GM23338 (cell line): ENCODE measurements around the gene COL26A1. TPM values are rescaled to one million over a fixed set of nuclear protein-coding genes. Genes with fewer than 3 reads are reported as not detected.
"Not testable (repeated sequence)": the region's sequence is repeated elsewhere in the genome, so short reads cannot be mapped to it uniquely, and the experiment has no call there.

Experiments used
- ATAC-seq: fragments of 200-7000 bp; cut with Tn5 transposase; 3 replicates; pipeline ENCODE4 v1.9.1; 2020
- DNase-seq: peaks from one replicate; pipeline ENCODE4 v3.0.0-alpha.2; 2015; ENCODE audit warnings: low spot score
- H2AFZ ChIP-seq: fragments of 200-600 bp; sonication (generic); 2 replicates; pipeline ENCODE4 v1.8.0; 2016; ENCODE audit warnings: antibody characterized with exemption, mild to moderate bottlenecking, moderate library complexity
- H3F3A ChIP-seq: fragments of 200-600 bp; sonication (generic); replicated peaks from 2 replicates; pipeline ENCODE4 v1.8.0; 2017; ENCODE audit warnings: antibody characterized with exemption, mixed run types, low read depth
- H3K27ac ChIP-seq: fragments of 200-600 bp; sonication (generic); 2 replicates; pipeline ENCODE4 v1.6.1; 2016; ENCODE audit warnings: low read depth
- H3K27me3 ChIP-seq: fragments of 200-600 bp; sonication (generic); 2 replicates; pipeline ENCODE4 v1.8.0; 2016; ENCODE audit warnings: mild to moderate bottlenecking, mixed run types, moderate library complexity; ENCODE audit not compliant: insufficient read depth
- H3K36me3 ChIP-seq: fragments of 200-600 bp; sonication (generic); 2 replicates; pipeline ENCODE4 v1.8.0; 2016; ENCODE audit warnings: mild to moderate bottlenecking; ENCODE audit not compliant: insufficient read depth
- H3K4me1 ChIP-seq: fragments of 200-600 bp; sonication (generic); 2 replicates; pipeline ENCODE4 v1.8.0; 2016; ENCODE audit warnings: mild to moderate bottlenecking, moderate library complexity; ENCODE audit not compliant: insufficient read depth
- H3K4me2 ChIP-seq: fragments of 200-600 bp; sonication (generic); 2 replicates; pipeline ENCODE4 v1.7.1; 2017; ENCODE audit warnings: mixed run types
- H3K4me3 ChIP-seq: fragments of 200-600 bp; sonication (generic); 2 replicates; pipeline ENCODE4 v1.6.1; 2016; ENCODE audit warnings: mixed run types
- H3K79me2 ChIP-seq: fragments of 200-600 bp; sonication (generic); replicated peaks from 2 replicates; pipeline ENCODE4 v1.8.0; 2017; ENCODE audit warnings: mild to moderate bottlenecking; ENCODE audit not compliant: insufficient read depth
- H3K9me2 ChIP-seq: fragments of 200-600 bp; sonication (generic); 2 replicates; pipeline ENCODE4 v1.8.0; 2017; ENCODE audit not compliant: insufficient read depth
- H4K20me1 ChIP-seq: fragments of 200-600 bp; sonication (generic); replicated peaks from 2 replicates; pipeline ENCODE4 v1.8.0; 2017; ENCODE audit warnings: mild to moderate bottlenecking; ENCODE audit not compliant: insufficient read depth
- H3K27ac Mint-ChIP-seq: 2 replicates; pipeline ENCODE4 v1.8.0; 2020; ENCODE audit warnings: inconsistent platforms, mild to moderate bottlenecking, moderate library complexity, mixed read lengths
- H3K27me3 Mint-ChIP-seq: 3 replicates; pipeline ENCODE4 v1.8.0; 2022; ENCODE audit warnings: low read depth, mild to moderate bottlenecking, moderate library complexity, mixed read lengths, inconsistent platforms; ENCODE audit not compliant: insufficient read depth, poor library complexity
- H3K36me3 Mint-ChIP-seq: 3 replicates; pipeline ENCODE4 v1.8.0; 2021; ENCODE audit warnings: low read depth, mild to moderate bottlenecking, inconsistent platforms, moderate library complexity, mixed read lengths
- H3K4me1 Mint-ChIP-seq: 3 replicates; pipeline ENCODE4 v1.8.0; 2020; ENCODE audit warnings: mild to moderate bottlenecking, inconsistent platforms, mixed read lengths
- H3K4me3 Mint-ChIP-seq: 3 replicates; pipeline ENCODE4 v1.8.0; 2021; ENCODE audit warnings: moderate library complexity, mild to moderate bottlenecking, inconsistent platforms, mixed read lengths
- H3K9me3 Mint-ChIP-seq: 3 replicates; pipeline ENCODE4 v1.8.0; 2020; ENCODE audit warnings: moderate library complexity, mild to moderate bottlenecking, inconsistent platforms, mixed read lengths
- CREB1 ChIP-seq: fragments of 250-450 bp; sonication (Bioruptor Pico); IDR thresholded peaks from 2 replicates; pipeline ENCODE4 v1.5.0; 2020; ENCODE audit warnings: low read depth, mild to moderate bottlenecking, moderate library complexity
- CTCF ChIP-seq, 2 experiments: fragments of 200-600 bp in 1 of 2; sonication (generic) in 1 of 2; conservative IDR thresholded peaks; 2 replicates each; pipeline versions ENCODE4 v1.5.1 to v1.6.1; 2016 to 2017; ENCODE audit warnings: antibody characterized with exemption in 2 of 2, low read depth in 2 of 2, mild to moderate bottlenecking in 2 of 2, moderate library complexity in 1 of 2
- ETS1 ChIP-seq: IDR thresholded peaks from 2 replicates; pipeline ENCODE4 v1.6.1; 2016; ENCODE audit warnings: antibody characterized with exemption
- EZH2phosphoT487 ChIP-seq: fragments of 200-600 bp; sonication (generic); IDR thresholded peaks from one replicate; pipeline ENCODE4 v1.8.1; 2018; ENCODE audit warnings: antibody characterized with exemption; ENCODE audit not compliant: unreplicated experiment
- POLR2AphosphoS5 ChIP-seq: IDR thresholded peaks from 2 replicates; pipeline ENCODE4 v1.6.1; 2016; ENCODE audit warnings: antibody characterized with exemption, low read depth
- REST ChIP-seq: IDR thresholded peaks from one replicate; pipeline ENCODE4 v1.6.1; 2018; ENCODE audit warnings: antibody characterized with exemption; ENCODE audit not compliant: unreplicated experiment
- polyA plus RNA-seq: library from polyadenylated mRNA; unstranded; fragments of >200 nt; fragmentation: Nextera tagmentation; extraction: Ambion mirVana; gene quantifications from 2 replicates; pipeline ENCODE4 v1.2.1, GENCODE V29; 2016
- total RNA-seq: library from RNA; depleted of rRNA; stranded (reverse); fragments of >200 nt; shearing (Covaris generic); gene quantifications from 2 replicates; pipeline ENCODE4 v1.2.3, GENCODE V29; 2014

The COL26A1 gene
- total and polyA plus RNA-seq, 2 experiments from 2014 or later, result 17.8 to 55.0 TPM

GRCh38 chr7:101475691-101476090 lies 113.0 kb downstream of the COL26A1 start:
- not testable (repeated sequence) for H3K4me3 ChIP-seq, H3K27me3 Mint-ChIP-seq, ATAC-seq, H3K4me3 Mint-ChIP-seq, H2AFZ ChIP-seq, H3F3A ChIP-seq, H3K4me1 ChIP-seq, H3K4me2 ChIP-seq, DNase-seq, H3K36me3 ChIP-seq, H3K27me3 ChIP-seq, H3K27ac ChIP-seq, H3K27ac Mint-ChIP-seq, H3K9me2 ChIP-seq, H4K20me1 ChIP-seq, H3K79me2 ChIP-seq, H3K4me1 Mint-ChIP-seq
- H3K9me3 Mint-ChIP-seq, result peaks cover 16% of the 10 kb centered on the region; the same call in 2 of the 3 replicates
- H3K36me3 Mint-ChIP-seq, result peaks cover 14% of the 10 kb centered on the region

GRCh38 chr7:101479217-101479616 lies 116.5 kb downstream of the COL26A1 start:
- H3K27ac Mint-ChIP-seq, result no peak overlapping the region
- peaks cover 9% of the 10 kb centered on the region for H3K27me3 Mint-ChIP-seq

GRCh38 chr7:101486056-101486432 lies 123.4 kb downstream of the COL26A1 start:
- Histone ChIP-seq H3K4me2 (peak overlapping the region; percentile 68), H3K27ac (peak overlapping the region; percentile 62; the same call in 1 of the 2 replicates), H3K4me1 (peaks cover 14% of the 10 kb centered on the region), H3K4me3 (peak overlapping the region; percentile 31; the same call in 1 of the 2 replicates)
- not testable (repeated sequence) for ATAC-seq, H3K4me3 Mint-ChIP-seq, H3K27me3 Mint-ChIP-seq, DNase-seq, H3K27me3 ChIP-seq, H4K20me1 ChIP-seq, H2AFZ ChIP-seq, H3K36me3 Mint-ChIP-seq, H3K36me3 ChIP-seq, H3K9me2 ChIP-seq, H3K9me3 Mint-ChIP-seq, H3K79me2 ChIP-seq, H3F3A ChIP-seq
- peaks cover 29% of the 10 kb centered on the region for H3K4me1 Mint-ChIP-seq
- peak overlapping the region; percentile 78; the same call in 1 of the 2 replicates for H3K27ac Mint-ChIP-seq

More at GRCh38 chr7:101479217-101479616, 116.5 kb downstream of the COL26A1 start:
- TF ChIP-seq ETS1, result no peak
- Histone ChIP-seq H3K27ac (no peak overlapping the region), H2AFZ (no peak overlapping the region), H3K9me2 (no peaks in the 10 kb centered on the region), H3K4me3 (no peak overlapping the region), H3K4me1 (no peaks in the 10 kb centered on the region), H3K79me2 (no peaks in the 10 kb centered on the region; the same call in 1 of the 2 replicates), H3K36me3 (no peaks in the 10 kb centered on the region), H4K20me1 (peaks cover 3% of the 10 kb centered on the region; the same call in 1 of the 2 replicates), H3F3A (no peaks in the 10 kb centered on the region), H3K27me3 (no peaks in the 10 kb centered on the region), H3K4me2 (no peak overlapping the region)
- Mint-ChIP-seq H3K9me3 (peaks cover 16% of the 10 kb centered on the region; the same call in 2 of the 3 replicates), H3K36me3 (peaks cover 14% of the 10 kb centered on the region), H3K4me1 (no peaks in the 10 kb centered on the region), H3K4me3 (no peak overlapping the region)
- DNase-seq (no peak), ATAC-seq (no peak)

GRCh38 chr7:101486433-101487104 lies 123.9 kb downstream of the COL26A1 start:
- H3K79me2 ChIP-seq, result no peaks in the 10 kb centered on the region
- peak overlapping the region; percentile 69 for H3K27ac ChIP-seq
- Mint-ChIP-seq H3K9me3 (no peaks in the 10 kb centered on the region), H3K4me1 (peaks cover 30% of the 10 kb centered on the region), H3K27me3 (peaks cover 3% of the 10 kb centered on the region), H3K27ac (peak overlapping the region; percentile 78; the same call in 1 of the 2 replicates), H3K36me3 (peaks cover 7% of the 10 kb centered on the region; the same call in 1 of the 3 replicates), H3K4me3 (no peak overlapping the region)
- H3F3A ChIP-seq, result 0 out of 2 replicates have a peak, but pooled peaks cover 7% of the 10 kb centered on the region
- H4K20me1 ChIP-seq, result peaks cover 3% of the 10 kb centered on the region; the same call in 1 of the 2 replicates
- no peaks in the 10 kb centered on the region for H3K9me2 ChIP-seq
- peaks cover 14% of the 10 kb centered on the region for H3K4me1 ChIP-seq
- no peaks in the 10 kb centered on the region for H3K27me3 ChIP-seq
- no peak overlapping the region for H2AFZ ChIP-seq
- peak overlapping the region; percentile 31; the same call in 1 of the 2 replicates for H3K4me3 ChIP-seq
- H3K36me3 ChIP-seq, result no peaks in the 10 kb centered on the region
- H3K4me2 ChIP-seq, result peak overlapping the region; percentile 68
- ATAC-seq (peak; percentile 92), DNase-seq (peak; percentile 88)
- TF ChIP-seq REST (no peak), CTCF (conservative IDR thresholded peaks at IDR 0.05; ENCODE audit: low read depth in 2 of 2) (no peak), CREB1 (no peak), EZH2phosphoT487 (no peak), POLR2AphosphoS5 (peak; percentile 28; the same call in 1 of the 2 replicates)
